CD4-positive, alpha-beta T cell treated with Interleukin-10 for 1 hour (primary cell): Measurements from ENCODE around the gene DLGAP5.

Source experiments
- DNase-seq: peaks from one replicate; pipeline ENCODE4 v3.0.0-alpha.2; 2020

Gene DLGAP5

DNA sequence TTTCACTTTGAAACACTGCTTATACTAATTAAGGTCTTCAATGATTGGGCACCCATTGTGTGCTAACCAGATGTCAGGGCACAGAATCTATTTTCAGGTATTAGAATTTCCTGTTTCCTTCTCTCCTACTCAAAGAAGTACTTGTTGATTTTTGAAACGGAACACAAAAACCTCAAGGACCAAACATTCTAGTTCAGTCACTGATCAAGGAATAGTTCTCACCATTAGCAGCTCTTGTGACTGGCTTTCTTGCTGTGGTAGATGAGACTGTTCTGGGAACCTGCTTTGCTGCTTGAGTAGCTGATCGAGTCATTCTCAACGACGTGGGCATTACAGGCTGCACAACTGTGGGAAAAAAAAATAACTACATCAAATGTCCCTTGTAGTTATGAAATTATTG, 11.0 kb downstream of the DLGAP5 start:
- DNase-seq, result no peak

DNA sequence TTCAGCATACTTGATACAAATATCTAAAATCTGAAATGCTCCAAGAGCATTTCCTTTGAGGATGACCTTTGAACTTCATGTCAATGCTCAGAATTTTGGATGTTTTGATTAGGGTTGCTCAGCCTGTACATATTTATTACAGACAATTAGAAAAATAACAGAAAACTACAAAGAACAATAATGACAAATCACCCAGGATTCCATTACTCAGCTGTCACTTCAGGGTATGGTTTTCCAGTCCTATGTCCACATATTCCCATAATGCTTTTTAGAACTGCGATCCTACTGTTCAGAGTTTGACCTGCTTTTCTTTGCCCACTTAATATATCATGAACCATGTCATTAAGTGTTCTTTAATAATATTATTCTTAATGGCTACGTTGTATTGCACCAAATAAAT, 11.4 kb downstream of the DLGAP5 start:
- no peak for DNase-seq

DNA sequence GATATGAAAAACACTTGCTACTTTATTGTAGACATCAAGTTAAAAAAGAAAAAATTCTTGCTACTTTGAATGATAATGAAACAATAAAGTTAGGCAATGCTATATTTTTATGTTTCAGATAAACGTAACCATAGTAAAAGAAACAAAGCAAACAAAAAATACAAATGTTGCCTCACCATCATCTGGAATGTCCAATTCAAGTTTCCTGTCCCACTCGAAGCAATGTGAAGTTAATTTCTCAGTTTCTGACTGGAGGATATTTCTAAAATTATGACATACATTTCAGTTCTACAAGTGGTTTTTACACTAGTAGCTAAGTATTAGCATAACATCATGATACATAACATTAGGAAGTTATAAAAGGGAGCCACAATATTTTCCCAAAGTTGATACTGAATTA, 20.9 kb downstream of the DLGAP5 start:
- no peak for DNase-seq

DNA sequence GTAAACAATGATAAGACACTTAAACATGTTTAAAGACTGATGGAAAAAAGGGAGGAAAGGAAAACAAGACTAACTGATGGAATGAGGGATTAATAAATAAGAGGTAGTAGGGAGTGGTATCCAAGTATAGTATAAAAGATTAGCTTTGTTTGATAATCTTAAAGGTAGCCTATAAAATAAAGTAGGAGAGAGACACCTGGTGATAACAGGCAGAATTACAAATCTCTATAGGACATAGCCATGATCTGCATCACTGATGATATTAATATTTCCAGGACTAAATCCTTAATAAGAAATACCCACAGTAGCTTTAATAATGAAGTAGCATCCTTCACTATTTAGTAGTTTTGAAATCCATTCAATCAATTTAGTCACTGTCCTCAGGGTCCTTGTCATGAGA, 30.4 kb downstream of the DLGAP5 start:
- DNase-seq, result peak; percentile 64

DNA sequence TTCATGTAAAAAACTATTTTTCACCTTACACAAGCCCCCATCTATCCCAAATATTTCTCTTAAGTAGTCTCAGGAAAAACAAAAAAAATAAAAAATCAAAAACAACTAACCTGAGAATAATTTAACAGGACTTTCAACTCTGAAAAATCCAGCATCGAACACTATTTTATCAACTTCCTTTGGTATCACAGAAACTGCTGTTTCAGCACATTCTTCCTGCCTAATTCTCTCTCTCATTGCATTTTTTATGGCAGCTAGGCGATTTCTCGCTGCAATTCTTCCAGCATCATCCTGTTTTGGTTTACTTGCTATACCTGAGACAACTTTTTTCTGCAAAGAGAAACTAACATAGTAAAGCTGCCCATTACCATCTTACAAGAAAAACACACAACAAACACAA, 33.0 kb downstream of the DLGAP5 start:
- no peak for DNase-seq

DNA sequence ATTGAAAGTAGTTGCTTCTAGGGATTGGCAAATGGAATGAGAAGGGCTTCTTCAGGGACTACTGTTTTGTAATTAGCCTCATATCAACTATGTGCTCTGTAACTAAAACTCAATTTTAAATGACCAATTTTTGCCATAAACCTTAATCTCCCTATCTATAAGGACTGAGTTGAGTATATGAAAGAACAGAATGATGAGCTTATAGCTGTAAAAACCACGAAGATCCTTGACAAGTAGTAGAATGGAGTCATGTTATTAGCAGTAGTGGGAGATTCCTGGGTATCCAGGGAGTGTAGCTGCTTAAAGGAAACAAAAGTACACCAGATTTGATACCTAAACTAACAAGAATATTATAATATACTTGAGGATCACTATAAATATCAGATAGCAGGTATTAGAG, 34.3 kb downstream of the DLGAP5 start:
- no peak for DNase-seq

DNA sequence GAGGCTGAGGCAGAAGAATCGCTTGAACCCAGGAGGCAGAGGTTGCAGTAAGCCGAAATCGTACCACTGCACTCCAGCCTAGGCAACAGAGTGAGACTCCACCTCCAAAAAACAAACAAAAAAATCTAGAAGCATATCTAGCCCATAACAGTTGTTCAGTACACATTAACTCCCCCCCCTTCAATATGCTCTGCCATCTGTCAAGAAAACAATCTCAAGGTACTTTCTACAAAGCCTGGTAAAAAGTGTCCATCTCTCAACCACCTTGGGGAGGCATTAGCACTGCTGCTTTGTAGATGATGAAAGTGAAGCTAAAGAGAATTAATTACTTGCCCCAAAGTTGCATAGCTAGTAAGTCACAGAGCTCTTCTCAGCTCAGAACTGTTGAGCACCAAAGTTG, 37.4 kb downstream of the DLGAP5 start:
- DNase-seq, result no peak

DNA sequence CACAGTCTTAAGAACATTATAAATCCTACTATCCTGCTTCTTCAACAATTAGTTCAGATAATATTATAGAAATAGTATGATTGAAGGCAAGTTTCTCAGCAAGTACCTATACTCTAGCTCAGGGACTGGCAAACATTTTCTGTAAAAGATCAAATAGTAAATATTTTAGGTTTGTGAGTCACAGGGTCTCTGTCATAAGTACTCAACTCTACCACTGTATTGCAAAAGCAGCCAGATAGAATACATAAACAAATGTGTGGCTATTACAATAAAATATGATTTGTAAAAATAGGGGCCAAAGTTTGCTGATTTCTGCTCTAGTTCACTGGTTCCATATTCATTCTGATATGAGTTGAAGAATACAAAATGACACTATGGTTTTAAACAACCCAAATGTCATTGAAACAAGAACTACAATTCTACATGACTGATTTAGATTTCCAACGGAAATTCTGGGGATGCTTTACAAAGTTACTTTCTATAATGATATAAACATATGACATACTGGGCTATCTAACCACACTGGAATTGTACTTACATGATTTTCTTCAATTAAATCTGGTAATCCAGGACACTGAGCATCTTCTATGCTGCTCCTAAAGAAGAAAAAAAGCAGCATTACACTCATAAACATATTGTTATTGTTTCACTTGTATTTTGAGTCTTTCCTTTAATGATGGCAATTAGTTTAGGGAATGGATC, 39.2 kb downstream of the DLGAP5 start:
- no peak for DNase-seq

DNA sequence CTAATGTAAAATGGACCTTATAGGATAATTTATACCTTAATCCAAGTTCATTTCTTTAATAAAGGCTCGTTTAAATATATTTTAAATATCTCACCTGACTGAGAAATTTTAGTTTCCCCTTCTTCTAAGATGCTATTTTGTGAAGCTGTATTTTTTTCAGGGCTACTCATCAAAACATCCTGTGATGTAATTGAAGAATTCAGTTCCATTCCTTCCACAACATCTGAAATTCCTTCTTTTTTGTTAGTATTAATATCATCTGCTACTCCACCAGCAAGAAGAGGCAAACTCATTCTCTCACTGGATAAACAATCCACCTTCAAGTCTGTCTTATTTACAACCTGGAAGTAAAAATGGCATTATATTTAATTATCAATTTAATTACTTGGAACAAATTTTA, 39.8 kb downstream of the DLGAP5 start:
- DNase-seq, result no peak

DNA sequence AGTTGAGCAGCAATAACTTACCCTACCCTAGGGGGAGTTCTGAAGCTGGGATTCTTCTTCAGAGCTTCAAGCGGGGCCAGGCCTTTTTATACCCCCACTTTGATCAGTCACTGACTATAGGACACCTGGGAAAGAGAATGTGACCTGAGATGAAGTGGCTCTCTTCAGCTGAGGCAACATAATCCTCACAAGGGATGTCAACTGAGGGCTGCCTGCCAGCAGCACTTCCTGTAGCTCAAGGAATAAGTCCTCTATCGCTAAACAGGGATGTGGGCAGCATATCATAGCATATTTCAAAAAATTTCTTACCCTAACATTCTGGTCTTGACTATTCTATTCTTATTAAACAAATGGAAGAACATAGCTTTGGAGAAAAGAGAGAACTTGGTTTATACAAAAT, 45.0 kb downstream of the DLGAP5 start:
- no peak for DNase-seq

DNA sequence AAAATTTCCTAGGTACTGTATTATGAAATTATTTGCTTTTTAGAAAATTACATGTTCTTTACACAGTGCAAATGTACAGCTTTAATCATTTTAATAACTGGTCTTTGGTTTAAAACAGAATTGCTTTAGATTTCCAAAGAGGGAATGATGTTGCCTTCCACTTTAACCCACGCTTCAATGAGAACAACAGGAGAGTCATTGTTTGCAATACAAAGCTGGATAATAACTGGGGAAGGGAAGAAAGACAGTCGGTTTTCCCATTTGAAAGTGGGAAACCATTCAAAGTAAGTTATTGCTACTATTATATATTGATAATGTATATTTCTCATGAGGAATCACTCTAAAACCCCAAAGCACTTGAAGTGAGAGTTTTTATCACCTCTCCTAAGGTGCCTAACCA, 48.9 kb downstream of the DLGAP5 start:
- DNase-seq, result no peak

DNA sequence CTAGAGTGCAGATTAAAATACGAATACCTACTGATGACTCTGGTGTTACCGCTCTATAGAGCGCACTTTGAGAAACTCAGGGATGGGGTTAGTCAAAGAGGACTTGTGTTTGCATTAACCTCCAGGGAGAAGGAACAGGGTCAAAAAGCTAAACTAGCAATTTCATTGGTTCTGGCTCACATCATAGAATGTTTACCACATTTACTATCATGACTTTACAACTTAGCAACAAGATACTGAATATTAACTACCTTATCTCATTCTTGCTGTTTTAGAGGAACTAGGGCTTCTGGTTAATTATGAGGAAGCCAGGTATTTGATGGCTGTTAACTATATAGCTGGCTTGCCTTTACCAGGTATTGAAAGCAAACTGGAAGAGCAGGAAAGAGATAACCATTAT, 49.6 kb downstream of the DLGAP5 start:
- DNase-seq, result no peak

DNA sequence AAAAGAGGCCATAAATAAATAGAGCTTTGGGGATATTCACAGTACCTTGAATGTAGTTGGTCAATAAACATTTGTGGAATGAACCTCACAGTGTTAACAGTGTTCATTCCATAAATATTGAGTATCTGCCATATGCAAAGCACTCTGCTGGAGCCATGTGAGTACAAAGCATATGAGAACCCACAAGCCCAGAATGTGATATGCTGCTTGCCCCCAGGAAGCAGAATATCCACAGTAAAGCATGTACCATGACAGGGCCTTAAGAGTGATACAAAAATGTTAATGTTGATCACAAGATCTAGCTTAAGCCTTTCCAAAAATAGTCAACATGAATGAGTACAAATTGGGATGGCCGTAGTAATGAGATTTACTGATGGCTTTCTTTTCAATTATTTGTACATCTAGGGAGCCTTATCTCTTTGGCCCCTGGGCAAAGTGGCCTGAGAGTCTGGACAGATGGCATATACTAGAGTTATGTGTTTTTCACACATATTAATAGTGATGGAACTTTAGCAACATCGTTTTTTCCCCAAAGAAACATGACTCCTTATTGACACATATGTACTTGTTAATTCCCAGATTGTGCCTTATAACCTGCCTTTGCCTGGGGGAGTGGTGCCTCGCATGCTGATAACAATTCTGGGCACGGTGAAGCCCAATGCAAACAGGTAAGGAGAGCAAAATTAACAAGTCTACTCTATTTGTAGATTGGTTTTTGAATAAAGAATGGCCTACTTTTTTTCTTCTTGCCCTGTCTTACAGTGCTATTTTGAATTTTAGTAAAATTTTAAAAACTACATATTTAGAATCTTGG, 51.5 kb downstream of the DLGAP5 start:
- no peak for DNase-seq

DNA sequence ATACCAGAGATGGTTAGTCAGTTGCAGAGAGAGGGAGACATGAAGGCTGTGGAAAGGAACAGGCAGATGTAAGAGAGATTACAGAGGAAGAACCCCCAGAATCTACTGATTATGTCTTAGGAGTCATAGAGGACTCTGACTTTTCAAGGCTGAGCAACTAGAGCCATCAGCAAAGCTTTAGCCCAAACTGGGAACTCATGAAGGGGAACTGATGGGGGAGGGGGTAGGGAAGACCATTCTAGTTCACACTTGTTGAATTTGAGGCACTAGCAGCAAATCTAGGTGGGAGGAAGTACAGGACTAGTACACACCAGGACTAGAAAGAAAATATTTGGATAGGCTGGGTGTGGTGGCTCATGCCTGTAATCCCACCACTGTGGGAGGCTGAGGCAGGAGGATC, 52.2 kb downstream of the DLGAP5 start:
- no peak for DNase-seq

DNA sequence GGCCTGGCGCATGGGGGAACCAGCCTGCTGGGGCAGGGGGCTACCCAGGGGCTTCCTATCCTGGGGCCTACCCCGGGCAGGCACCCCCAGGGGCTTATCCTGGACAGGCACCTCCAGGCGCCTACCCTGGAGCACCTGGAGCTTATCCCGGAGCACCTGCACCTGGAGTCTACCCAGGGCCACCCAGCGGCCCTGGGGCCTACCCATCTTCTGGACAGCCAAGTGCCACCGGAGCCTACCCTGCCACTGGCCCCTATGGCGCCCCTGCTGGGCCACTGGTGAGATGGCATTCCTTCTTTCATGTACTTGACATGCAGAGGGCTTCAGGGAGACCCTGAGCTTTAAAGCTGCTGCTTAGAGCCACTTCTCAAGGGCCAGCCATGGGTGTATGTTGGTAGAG, 53.3 kb downstream of the DLGAP5 start:
- no peak for DNase-seq

DNA sequence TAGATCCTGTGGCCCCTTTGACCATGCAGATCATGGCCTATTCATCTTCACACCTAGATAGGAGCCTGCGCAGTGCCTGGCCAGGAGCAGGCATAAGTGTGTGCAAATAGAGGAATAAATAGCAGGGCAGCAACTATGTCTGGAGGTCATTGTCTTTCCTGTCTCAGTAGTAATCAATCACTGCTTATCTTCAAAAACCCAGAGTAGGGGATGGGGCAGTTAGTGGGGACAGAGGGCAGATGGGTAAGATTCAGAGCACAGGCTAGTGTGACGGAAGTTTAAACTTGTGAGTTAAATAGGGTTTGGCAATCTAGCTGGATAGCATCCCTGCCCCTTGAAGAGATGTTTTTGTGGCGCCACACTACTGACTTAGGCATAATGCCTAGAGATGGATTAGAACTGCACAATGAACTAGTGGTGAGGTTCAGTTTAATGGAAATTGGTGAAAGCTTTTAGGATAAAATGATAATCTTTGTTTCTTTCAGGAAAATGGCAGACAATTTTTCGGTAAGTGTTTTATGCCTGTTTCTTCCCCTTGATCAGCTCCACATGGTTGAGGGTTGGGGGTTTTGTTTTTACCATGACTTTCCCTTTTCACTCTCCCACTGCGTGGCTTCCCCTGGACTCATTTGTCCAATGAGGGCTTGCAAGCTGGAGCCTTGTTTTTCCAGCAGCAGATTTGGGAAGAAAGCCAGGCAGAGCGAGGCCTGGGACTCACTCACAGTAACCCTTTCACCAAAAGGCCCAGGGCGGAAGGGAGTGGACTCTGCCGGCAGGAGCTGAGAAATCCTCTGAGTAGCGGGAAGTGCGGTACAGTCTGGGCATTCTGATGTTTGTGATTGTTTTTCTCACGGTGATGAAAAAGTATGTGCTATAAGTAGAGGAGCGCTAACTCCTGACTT, 54.2 kb downstream of the DLGAP5 start:
- no peak for DNase-seq

DNA sequence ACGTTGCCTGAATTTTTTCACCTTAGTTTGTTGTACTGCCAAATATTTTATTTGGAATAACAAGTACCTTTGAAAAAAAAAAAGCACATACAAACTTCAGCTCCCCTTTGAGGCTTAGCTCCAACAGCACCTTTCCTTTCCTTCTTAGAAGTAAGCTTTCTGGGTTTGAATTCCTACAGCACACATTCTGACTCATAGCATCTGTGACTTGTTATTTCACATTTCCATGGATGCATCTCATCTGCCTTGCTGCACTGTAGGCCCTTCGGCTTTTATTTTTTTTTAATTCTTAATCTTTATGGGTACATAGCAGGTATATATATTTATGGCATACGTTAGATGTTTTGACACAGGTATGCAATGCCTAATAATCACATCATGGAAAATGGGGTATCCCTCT, 55.1 kb downstream of the DLGAP5 start:
- DNase-seq, result no peak

DNA sequence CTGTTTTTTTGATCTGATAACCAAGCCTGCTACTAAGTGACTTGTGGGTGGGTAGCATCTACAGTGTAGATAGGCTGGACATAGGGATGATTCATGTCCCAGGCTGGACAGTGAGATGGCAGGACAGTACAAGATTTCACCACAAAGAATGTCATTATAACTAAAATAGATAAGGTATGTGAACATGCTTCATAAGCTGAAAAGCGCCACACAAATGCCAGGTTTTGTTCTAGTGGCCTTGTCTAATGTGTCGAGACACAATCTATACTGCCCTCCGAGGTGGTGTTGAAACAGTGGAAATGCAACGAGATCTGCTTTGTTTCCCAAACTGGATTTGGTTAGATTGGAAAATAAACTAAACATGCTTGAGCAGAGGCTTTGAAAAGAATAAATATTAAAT, 58.0 kb downstream of the DLGAP5 start:
- DNase-seq, result no peak

DNA sequence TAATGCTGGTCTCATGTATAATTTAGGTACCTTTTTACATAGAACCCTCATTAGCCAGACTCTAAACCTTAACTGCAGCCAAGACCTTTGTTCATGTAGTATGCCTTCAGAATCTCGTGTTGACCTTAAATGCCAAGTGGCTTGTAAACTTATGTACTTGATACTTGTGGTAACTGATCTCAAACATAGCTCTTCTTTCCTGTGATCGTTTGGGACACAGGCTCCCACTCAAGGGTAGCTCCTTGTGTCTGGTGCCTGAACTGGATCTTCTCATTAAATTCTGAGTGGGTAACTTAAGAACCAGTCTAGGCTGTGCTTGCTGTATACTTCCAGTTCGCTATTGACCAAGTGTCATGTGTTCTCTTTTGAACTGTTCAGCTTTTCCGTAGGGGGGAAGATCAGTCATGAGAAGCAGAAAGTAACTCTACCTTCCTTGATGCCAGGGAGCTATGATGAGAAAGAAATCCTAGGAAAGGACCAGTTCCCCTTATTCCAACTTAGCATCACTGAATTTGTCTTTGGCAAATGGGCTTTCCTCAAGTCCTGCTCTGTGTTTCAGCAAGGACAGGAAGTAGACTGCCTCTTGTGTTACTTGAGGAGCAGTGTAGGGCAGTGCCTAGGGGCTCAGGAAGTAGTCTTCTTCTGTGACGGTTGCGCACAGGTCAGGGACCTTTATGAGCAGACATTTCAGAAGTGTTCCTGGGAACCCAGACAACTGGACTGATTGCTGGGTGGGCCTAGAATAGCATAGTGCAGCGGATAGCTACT, 59.8 kb downstream of the DLGAP5 start:
- peak; percentile 27 for DNase-seq

DNA sequence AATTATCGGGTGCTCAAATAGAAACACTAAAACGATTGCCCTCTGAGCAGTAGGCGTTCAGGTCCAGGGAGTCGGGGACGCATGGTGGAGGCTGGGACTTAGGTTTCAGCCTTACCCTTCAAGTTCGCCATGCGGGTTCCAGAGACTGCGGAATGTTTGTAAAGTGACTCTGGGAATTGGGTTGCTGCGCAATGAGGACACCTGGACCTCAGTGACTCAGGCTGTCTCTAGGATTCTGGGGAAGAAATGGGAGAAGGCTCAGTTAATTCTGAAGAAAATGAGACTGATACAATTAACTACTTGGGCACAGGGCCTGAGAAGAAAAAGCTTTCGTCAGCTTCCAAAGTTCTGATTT, 61.2 kb downstream of the DLGAP5 start:
- DNase-seq, result no peak

DNA sequence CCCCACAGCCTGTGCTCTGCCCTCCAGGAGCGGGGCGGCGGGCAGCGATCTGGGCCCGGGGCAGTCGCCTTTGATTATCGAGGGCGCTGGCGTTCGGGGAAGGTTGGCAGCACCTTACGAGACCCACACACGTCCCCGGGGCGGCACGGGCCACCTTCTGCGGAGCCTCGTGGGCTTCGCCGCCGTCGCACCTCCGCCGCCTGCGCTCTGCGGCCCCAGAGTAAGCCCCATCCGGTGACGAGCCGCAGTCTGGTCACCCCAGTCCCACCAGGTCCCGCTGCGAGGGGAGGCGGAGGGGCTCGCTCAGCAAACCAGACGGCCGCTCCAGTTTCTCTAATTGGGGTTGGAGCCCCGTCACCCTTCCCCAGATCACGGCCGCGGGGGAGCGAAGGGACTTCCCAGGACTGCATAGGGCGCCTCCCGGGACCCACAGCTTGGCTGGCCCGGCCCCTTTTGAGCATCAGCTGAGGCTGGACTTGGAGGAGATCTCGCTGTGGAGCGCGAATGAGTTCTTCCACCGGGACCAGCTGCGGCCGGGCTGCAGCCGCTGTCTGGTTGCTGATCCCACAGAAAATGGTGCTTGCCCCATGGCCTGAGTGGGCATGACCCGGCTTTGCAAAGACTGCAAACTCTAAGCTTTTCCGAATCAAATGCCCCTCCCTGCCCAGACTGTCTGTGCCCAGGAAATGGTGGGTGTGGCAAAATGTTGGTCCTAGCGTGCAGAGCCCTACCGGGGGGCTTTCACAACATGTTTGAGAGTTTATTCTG, 61.8 kb downstream of the DLGAP5 start:
- peak; percentile 51 for DNase-seq

DNA sequence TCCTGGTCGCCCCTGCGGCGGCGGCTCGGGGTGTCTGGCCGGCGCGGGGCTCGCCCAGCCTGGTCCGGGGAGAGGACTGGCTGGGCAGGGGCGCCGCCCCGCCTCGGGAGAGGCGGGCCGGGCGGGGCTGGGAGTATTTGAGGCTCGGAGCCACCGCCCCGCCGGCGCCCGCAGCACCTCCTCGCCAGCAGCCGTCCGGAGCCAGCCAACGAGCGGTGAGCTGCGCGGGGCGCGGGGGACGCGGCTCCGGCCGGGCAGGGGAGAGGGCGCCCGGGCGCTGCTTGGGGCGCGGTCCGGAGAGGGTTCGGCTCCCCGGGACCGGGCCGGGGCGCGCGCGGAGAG, 62.3 kb downstream of the DLGAP5 start, which contains the start of gene LGALS3:
Gene LGALS3, plus strand, starts transcription at position 167 of the 342 bp plus-strand sequence. CDS start 8,122 bp downstream, outside the sequence.
- peak; percentile 40 for DNase-seq
